NCI-H510A treated with DMSO at 0.1 percent for 48 hours (cell line): ENCODE data around the gene HTR3A.
"Not testable (repeated sequence)": the region's sequence is repeated elsewhere in the genome, so short reads cannot be mapped to it uniquely, and the experiment has no call there.

Experiments used
- DNase-seq: peaks from one replicate; lab custom pipeline; 2025; lab: John Stamatoyannopoulos, UW

HTR3A gene

GRCh38 chr11:113974741-113975470, at the start of gene HTR3A:
Gene HTR3A (plus strand): TSS chr11:113975108. CDS start chr11:113975326, 218 bp downstream.
- DNase-seq: peak; percentile 93

GRCh38 chr11:113926273-113927197, 48.4 kb upstream of the HTR3A start:
- DNase-seq: no peak

DNA sequence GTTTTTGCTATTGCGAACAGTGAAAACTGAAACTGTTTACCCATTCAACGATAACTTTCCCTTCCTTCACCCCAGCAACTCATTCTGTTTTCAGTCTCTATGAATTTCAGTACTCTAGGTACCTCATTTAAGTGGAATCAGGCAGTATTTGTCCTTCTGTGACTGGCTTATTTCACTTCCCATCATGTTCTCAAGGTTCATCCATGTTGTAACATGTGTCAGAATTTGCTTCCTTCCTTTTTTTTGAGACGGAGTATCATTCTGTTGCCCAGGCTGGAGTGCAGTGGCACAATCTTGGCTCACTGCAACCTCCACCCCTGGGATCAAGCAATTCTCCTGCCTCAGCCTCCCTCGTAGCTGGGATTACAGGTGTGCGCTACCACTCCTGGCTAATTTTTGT, 46.6 kb upstream of the HTR3A start:
- no peak for DNase-seq

DNA sequence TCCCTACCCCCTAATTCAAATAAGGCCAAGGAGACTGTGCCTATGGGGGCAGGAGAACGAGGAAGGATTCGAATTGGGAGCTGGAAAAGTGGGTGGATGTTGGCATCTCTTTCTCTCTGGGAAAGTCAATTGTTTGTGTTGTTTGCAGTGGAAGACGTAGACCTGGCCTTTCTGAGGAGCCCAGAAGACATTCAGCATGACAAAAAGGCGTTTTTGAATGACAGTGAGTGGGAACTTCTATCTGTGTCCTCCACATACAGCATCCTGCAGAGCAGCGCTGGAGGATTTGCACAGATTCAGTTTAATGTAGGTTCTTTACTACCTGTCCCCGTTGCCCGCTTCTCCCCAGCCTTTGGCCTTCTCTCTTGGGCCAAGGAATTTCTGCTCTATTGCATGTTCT, 42.1 kb upstream of the HTR3A start:
- no peak for DNase-seq

DNA sequence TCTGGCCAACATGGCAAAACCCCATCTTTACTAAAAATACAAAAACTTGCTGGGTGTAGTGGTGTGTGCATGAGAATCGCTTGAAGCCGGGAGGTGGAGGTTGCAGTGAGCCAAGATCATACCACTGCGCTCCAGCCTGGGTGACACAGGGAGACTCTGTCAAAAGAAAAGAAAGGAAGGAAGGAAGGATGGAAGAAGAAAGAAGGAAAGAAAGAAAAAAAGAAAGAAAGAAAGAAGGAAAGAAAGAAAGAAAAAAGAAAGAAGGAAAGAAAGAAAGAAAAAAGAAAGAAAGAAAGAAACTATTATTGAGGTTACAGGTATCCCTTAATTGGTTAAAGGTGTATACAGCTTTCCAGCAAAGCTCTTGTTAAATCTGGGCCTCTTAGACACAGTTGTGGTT, 40.7 kb upstream of the HTR3A start:
- not testable (repeated sequence) for DNase-seq

DNA sequence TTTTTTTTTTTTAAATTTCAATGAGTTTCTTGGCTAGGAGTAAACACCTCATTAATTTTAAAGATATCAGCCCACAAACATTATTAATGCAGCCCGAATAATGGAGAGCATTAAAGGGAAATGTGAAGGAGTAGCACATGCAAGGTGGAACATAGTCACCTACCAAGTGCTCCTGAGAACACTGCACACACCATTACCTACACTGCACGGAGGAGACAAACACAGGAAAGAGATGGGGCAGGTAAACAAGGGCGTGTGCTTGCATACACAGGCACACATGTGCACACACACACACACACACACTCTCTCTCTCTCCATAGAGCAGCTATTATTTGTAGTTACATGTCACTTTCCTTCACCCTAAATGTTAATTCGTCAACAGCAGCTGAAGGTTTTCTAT, 40.1 kb upstream of the HTR3A start:
- DNase-seq: no peak

GRCh38 chr11:113935858-113936257, 39.0 kb upstream of the HTR3A start:
- no peak for DNase-seq

- DNase-seq: no peak
These were observed 37.0 kb upstream of the HTR3A start for GRCh38 chr11:113937918-113938317.

DNA sequence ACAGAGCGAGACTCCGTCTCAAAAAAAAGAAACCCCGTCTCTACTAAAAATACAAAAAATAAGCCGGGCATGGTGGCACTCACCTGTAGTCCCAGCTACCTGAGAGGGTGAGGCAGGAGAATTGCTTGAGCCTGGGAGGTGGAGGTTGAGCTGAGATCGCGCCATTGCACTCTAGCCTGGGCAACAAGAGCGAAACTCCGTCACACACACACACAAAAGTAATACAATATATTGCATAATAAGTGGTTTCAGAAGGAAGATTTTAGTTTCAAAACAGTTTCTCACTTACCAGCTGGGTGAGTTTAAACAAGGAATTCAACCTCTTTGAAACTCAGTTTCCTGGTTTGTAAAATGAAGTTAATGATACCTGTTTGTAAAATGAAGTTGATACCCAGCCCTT, 32.7 kb upstream of the HTR3A start:
- no peak for DNase-seq

- DNase-seq: not testable (repeated sequence)
These were observed 28.7 kb upstream of the HTR3A start for GRCh38 chr11:113946162-113946561.

- DNase-seq: no peak
These were observed 26.9 kb upstream of the HTR3A start for GRCh38 chr11:113947994-113948393.

GRCh38 chr11:113949891-113950290, 25.0 kb upstream of the HTR3A start:
- no peak for DNase-seq

DNA sequence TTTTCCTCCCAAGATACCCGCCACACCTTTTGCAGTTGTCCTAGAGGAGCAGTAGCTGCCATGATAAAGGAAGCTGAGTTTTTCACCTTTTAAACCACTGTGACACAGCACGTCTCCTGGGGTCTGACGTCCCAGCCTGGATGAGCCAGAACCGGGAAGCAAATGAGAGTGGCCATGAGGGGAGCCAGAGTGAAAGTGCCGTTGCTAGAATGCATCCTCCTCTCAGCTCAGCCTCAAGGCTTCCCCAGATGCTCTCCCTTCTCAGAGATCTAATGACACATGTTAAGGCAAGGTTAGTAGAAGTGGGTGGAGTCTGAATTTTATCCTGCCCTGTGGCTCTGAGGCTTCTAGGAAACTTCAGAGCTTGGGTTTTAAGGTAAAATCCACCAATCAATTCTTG, 23.4 kb upstream of the HTR3A start:
- DNase-seq: no peak

GRCh38 chr11:113952070-113952469, 22.8 kb upstream of the HTR3A start:
- DNase-seq: no peak

- DNase-seq: no peak
These were observed 22.3 kb upstream of the HTR3A start for GRCh38 chr11:113952588-113952987.

- DNase-seq: no peak
These were observed 20.7 kb upstream of the HTR3A start for GRCh38 chr11:113954235-113954634.

DNA sequence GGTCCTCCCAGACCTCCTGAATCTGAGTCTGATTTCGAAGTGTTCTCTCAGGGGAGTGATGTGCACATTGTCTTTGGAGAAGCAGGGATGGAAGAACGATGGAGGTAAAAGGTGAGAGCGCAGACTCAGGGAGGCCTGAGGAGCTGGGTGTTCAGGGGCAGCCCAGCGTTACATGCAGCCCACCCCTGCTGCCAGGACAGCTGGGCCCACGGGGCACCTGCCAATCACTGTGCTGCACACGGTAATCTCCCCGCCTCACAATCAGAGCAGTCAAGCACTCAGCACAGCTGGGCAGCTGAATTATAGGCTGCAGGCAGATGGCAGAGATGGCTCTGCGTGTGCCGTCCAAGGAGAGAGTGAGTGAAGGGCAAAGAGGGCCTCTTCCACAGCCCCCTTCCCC, 17.9 kb upstream of the HTR3A start:
- DNase-seq: no peak

GRCh38 chr11:113960702-113961330, 14.1 kb upstream of the HTR3A start:
- DNase-seq: no peak

- DNase-seq: no peak
These were observed 7.5 kb upstream of the HTR3A start for GRCh38 chr11:113967361-113967760.

GRCh38 chr11:113971506-113972195, 3.3 kb upstream of the HTR3A start:
- no peak for DNase-seq

DNA sequence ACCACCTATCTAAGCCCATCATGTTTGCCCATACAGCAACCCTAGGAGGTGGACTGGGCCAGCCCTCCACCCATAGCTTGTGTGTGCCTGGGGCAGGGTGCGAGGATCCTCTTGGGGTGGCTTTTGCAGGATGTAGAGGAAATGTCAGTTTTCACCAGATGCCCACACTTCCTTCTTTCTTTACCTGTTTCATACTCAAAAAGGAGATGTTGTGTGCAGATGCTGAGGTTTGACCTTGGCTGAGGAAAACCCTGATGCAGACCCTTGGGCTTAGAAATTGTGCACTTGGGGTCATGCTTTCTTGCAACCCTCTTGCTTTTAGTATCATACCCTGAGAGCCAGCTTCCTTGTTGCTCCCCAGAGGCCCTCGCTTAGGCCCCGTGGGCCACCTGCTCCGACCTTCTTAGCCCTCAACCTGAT, 2.2 kb downstream of the HTR3A start:
- DNase-seq: no peak

DNA sequence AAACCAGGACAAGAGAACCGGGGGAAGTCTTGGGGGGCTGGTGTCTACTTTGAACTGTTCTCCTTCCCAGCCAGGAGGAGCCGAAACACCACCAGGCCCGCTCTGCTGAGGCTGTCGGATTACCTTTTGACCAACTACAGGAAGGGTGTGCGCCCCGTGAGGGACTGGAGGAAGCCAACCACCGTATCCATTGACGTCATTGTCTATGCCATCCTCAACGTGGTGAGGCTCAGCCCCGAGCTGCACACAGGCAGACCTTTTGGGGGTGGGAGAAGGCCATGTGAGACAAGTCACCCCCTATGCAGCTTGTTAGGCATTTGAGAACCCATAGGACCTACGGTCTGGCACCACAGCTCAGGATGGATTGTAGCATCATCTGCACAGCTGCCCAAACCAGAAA, 2.8 kb downstream of the HTR3A start:
- no peak for DNase-seq
